ENCODE data around the gene NHLRC3.

The NHLRC3 gene, protein sequence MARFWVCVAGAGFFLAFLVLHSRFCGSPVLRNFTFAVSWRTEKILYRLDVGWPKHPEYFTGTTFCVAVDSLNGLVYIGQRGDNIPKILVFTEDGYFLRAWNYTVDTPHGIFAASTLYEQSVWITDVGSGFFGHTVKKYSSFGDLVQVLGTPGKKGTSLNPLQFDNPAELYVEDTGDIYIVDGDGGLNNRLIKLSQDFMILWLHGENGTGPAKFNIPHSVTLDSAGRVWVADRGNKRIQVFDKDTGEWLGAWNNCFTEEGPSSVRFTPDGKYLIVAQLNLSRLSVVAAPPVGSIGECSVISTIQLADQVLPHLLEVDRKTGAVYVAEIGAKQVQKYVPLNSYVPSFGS

DNA sequence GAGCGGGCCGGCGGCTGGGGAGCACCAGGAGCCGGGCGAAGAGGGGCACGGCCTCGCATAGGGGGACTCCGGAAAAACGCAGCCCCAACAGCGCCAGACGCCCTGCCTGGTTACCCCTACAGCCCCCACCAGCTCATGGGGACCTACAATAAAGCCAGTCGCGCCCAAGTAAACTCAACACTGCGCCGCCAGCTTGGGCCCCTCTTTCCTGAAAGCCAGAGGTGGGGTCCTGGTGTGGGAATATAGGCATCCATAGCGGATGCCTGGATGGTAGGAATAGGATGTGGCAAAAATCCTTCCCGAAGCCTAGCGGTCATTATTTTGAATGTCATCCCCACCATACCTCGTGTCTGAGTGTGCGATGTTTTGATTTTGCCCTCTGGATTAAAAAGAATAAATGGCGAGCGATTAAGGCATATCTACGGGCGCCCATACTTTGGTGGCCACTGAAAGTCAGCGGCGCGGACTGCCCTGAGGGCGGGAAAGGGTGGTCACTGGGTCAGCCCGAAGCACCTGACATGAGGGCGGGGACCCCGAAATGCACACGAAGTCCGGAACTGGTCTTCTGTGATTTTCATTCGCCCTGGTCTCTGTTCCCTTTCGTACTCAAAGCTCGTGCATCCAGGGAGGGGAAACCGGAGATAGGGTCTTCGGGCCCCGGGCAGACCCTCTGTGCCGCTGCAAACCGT is at the start of gene NHLRC3, which contains the start of gene PROSER1:
Gene NHLRC3, plus strand, starts transcription at position 577 of the 689 bp plus-strand sequence. CDS start 184 bp downstream, outside the sequence.
Gene PROSER1, minus strand, starts transcription at position 210 of the 689 bp plus-strand sequence. CDS start 847 bp downstream, outside the sequence.
- DNase-seq, result peak; percentile 90

DNA sequence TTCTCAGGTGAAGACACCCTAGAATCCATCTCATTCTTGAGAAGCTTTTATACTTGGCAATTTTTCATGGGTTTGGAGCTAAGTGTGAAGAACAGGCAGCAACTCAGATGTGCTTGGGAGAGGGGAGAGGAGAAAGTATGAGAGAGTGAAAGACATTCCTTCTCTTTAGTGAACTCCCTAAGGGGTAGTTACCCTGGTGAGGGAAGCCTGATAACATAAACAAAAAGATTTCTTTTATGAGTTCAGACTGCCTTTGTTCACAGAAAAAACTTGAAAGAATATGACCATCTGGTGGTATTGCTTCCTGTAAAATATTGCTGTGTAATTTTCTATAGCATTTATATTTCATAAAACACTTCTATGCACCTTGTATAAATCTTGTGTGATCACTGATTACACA is 47.6 kb upstream of the NHLRC3 start, which contains the start of gene STOML3:
Gene STOML3, minus strand, starts transcription at position 139 of the 400 bp plus-strand sequence. Its CDS starts 110 bp downstream, at position 29.
- no peak for DNase-seq

DNA sequence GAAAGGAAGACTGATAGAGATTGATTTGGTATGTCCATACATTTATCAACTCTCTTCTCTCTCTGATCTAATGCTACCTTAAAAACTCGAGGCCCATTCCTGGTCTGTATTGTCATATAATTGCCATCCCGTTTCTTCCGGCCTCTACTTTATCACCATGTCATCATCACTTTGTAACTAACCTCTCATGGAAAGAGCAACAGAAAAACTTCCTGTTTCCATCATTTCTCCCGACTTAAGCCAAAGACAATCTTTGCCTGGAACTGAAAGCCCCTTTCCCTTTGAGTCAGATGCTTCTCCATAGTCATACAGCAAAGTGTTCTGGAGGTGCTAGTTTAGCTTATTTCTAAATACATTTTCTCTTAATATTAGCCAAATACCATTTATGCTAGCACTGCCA is 44.9 kb upstream of the NHLRC3 start:
- no peak for DNase-seq

DNA sequence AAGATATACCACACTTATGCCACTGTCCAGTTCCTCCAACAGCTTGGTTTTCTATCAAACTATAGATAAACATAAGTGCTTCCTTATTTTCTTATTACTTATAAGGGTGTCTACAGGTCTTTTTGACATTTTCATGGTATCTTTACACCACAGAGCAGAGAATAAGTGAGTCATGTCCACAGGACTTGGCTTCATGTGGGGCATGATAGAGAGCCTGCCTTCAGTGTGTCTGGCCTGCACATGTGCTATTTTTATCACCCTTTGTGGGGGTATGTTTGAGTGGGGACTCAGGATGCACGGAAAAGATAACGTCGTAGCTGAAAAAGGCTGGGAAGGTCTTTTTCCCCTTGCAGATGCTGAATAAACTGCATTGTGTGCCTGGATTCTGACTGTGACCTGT is 39.5 kb upstream of the NHLRC3 start:
- no peak for DNase-seq

DNA sequence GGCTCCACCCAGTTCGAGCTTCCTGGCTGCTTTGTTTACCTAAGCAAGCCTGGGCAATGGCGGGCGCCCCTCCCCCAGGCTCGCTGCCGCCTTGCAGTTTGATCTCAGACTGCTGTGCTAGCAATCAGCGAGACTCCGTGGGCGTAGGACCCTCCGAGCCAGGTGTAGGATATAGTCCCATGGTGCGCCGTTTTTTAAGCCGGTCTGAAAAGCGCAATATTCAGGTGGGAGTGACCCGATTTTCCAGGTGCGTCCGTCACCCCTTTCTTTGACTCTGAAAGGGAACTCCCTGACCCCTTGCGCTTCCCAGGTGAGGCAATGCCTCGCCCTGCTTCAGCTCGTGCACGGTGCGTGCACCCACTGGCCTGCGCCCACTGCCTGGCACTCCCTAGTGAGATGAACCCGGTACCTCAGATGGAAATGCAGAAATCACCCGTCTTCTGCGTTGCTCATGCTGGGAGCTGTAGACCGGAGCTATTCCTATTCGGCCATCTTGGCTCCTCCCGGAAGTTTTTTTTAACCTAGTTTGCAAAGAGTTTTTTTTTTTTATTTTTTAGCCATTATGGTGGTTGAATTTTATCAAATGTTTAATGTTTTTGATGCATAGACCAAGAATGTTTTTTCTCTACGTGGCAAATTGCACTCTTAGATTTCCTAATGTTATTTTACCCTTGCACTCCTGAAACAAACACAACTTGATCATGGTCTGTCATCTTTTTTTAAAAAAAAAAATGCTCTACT is 31.7 kb upstream of the NHLRC3 start:
- peak; percentile 0 for DNase-seq

DNA sequence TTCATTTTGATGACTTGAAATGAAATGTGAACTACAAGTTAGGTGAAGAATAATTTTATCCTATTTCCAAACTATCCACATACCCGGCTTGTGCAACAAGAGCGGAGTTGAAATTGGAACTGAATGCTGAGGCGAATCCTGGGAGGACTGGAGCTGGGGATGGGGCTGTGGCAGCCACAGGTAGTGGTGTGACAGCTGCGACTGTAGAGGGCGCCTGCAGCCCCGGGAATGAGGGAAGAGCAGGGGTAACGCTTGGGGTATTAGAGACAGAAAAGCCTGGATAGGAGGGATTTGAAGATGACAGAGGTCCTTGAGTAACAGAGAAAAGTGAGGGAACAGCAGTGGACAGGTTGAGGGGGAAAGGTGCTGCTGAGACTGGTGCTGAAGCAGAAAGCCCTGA is 25.6 kb upstream of the NHLRC3 start:
- DNase-seq, result no peak

DNA sequence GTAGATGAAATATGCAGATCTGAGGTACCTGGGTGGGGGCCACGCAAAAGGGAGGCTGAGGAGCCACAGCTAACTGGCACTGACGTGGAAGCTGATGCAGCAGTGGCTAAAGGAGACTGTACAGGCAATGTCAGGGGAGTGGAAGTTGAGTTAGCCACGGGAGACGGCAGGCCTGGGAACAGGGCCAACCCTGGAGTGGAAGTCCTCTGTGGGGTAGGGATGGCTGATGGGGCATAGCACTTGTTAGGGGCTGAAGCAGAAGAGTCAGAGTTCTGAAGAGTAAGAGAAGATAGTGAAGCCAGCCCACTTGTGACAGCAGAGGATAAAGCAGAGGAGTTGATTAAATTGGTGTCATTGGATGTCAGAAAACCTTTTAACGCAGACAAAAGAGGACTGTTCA is 24.8 kb upstream of the NHLRC3 start:
- DNase-seq, result no peak

DNA sequence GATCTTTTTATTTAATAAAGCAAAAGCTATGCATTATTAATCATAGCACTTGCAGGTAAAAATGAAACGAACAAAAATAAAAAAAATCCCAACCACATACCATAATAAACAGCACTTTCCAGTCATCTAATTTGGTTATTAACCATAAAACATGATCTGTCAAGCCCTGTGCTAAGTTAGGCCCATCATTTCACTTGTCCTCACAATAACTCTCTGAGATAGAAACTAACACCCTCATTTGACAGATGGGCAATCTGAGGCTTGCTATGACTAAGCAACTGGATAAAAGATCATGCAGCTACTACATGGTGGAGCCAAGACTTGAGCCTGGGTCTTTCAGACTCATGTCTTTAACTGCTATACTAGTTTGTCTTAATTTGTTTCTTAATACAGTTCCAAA is 22.2 kb upstream of the NHLRC3 start:
- no peak for DNase-seq

DNA sequence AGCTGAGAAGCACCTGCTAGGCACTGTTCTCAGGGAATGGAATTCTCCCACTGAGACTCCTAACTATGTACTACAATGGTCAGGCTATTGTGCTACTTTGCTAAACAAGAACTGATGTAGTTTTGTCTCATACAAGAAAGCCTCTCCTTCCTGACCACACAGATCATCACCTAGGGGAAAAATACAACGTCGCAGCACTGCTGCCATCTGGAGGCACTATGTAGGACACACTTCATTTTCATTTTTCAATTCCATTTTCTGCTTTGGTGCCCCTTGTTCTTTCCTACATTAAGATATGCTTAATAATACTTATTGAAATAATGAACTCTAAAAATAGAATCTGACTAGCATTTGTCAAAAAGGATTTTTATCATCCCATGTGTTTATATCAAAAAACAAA is 21.5 kb upstream of the NHLRC3 start:
- peak; percentile 9 for DNase-seq

DNA sequence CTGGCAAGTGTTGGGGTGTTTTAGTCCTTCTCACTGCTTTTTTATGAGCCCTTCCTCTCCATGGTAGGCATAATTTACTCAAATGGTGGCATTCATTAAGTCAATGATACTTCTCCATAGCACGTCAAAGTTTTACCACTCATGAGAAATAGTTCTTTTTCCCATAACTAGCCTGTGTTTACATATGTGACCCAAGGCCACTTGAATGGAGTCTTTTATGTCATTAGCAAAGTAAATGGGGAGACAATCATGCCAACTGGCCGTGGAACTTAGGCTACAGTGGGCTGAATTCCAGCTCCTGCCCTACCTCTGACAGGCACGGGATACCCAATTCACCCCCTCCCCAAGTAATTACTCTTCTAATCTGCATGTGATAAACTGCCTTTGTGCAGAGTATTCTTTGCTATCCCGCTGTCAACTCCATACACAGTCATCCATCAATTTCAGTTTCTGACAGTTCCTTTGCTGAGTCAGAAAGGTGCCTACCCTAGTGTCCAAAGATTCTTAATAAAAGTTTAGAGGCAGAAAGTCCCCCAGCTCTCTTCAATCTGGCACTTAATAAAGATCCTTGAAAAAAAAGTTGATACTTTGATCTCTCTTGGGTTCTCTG is 17.3 kb upstream of the NHLRC3 start:
- peak; percentile 50 for DNase-seq

DNA sequence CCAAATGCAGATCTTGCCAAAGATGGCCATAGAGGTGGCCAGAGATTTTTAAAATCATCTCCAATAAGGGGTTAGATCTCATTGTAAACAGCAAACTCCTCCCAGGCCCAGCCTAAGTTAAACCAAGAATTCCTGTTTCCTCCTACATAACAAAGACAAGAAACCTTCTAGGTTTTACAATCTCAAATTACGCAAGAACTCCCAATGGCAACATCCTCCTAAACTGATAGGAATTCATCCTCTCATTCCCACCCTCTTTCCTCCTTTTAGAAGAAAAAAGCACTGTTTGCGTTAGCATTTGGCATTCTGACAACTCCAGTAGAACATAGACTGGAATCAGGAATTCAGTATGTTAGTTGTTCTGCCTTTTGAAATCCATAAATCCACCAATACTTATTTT is 14.9 kb upstream of the NHLRC3 start:
- DNase-seq, result no peak

DNA sequence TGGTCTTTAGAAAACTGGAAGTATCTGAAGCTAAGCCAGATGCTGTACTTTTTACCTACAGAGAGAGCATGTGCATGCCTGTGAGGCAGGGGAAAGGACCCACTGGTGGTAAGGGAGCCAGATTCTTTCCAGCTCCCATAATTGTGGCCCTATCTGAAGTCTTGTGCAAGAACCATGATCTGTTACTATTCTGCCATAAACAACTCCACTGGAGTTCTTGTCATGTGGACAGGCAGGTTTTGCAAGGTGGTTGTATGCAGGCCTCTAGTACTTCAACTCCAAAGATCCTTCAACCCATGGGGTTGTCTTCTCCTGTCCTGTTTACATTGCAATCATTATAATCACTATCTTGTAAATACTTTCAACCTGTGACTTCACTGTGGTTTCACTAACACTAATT is 14.5 kb upstream of the NHLRC3 start:
- DNase-seq, result no peak

DNA sequence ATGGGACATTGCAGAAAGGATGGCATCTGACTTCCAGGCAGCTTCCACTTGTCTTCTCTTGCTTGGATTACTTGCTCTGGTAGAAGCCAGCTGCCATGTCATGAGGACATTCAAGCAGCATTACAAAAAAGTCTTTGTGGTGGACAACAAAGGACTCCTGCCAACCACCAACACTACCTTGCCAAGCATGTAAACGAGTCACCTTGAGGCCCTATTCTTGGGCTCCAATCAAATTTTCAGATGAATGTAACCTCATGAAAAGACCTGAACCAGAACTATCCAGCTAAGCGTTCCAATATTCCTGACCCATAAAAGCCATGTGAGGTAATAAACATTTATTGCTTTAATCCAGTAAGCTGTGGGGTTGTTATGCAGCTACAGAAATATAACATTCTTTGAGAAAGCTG is 12.8 kb upstream of the NHLRC3 start:
- no peak for DNase-seq

DNA sequence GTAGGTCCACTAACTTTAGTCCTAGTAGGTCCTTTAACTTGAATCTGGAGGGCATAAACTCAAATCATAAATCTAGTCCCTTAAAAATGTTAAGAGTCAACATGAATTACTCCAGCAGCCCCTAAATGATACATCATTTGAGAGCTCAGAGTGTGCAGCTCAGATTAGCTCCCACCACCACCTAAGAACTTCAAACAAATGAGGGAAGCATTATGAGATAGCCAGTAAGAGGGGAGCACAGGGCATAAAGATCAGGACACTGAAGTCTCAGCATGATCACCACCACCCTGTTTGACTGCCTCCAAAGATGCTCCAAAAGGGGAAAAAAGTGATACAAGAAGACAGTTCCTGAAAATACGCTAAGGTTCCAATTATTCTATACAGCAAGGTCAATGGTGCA is 6.1 kb upstream of the NHLRC3 start:
- no peak for DNase-seq

DNA sequence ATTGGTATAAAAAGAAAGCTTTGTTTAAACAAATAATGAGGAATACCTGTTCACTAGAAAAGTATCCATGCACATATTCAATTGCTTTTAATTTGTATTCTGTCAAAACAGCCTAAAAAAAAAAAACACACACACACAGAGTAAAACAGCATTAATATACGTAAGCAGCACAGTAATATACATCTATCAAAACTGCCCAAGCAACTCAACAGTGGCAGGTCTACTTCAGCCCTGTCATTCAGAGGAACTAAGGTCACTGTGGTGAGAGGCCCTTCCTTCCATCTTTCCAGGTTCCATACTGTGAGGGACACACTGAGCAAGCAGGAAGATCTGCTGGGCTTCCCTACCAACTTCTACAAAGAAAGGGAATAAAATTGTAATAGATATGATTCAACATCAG is 4.2 kb upstream of the NHLRC3 start:
- DNase-seq, result no peak

DNA sequence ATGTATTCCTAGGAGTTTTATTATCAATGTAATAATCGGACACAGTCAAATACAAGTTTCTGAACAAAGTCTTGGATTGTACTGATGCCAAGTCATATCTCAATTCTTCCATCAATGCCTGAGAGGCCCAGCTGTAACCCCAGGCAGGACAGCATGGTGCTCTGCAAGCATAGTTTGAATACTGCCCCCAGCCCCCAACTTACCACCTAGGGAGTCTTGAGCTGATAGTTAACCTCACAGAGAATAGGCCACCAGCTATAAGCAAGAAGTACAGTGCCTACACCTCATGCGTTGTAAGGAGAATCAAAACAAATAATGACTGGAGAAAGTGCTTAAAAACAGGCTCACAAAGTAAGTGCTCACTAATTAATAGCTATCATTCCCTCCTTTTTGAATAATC is 3.1 kb upstream of the NHLRC3 start:
- no peak for DNase-seq

DNA sequence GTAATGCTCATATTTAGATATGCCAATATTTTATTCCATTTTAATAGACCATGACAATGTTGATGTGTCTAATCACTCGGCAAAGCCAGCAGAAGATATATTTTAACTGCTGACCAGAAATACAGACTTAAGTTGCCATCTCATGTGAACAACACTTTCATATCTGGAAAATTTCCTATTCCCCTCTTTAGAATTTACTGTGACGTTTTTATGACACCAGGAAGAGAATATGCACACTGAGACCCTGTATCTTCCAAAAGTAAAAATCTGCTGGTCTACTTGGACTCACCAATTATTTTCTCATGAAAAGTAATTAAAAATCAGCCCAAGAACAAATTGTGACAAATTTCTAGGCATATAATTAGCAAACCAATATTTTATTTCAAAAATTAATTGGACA is 2.5 kb upstream of the NHLRC3 start:
- DNase-seq, result no peak

DNA sequence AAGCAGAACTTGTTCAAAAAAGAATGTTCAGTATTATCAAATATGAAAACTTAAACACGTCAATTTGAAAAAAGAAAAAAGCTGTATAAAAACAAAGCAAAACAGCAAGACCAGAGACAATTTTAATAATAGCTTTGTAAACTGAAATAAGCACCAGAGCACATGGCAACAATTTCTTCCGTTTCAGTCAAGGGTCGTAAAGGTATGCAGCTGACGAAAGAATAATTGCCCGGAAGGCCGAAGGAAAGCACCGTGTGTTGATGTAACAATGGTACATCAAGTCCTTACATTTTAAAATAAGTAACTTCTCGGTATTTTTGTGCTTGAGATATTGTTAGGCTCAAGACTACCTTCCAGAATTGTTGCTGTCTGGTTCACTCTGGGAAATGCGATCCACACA is 2.0 kb upstream of the NHLRC3 start:
- DNase-seq, result peak; percentile 2

DNA sequence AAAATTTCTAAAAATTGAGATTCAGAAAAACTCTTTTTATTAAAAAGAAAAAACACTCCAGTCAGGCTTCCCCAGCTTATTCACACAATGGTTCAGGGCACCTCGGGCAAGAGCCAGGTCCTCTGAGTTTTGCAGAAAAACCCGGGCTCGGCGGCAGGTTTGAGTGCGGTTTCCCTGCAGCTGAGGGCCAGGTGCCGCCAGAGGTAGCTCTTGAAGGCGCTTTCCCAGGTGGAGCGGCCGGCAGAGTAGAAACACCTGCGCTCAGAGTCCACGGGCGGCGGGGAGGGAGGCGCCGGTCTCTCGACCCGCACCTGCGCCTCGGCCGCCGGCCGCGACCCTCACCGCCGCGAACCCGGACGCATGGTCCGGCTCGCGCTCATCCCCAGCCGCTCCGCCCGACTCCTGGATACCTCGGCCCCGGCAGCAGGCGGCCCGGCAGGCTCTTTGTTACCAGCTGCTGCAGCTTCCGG is 811 bp upstream of the NHLRC3 start:
- DNase-seq, result peak; percentile 70

DNA sequence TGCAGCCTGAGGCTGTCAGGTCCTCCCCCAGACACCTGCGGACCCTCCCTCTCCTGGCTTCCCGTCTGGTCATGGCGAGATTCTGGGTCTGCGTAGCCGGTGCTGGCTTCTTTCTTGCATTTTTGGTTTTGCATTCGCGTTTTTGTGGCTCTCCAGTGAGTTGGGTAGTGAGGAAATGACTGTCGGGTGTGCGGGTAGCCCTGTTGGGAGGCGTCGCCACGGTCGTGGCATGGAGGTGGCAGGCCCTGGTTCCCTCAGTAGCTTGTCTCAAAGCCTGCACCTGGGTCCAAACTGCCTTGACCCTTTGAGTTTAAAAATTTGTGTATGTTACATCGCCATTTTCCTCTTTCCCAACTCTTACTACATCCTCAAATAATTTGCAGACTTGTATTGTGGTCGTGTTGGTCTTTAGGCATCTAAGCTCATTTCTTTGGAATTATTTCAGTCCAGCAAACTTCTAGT is 344 bp downstream of the NHLRC3 start:
- peak; percentile 44 for DNase-seq

DNA sequence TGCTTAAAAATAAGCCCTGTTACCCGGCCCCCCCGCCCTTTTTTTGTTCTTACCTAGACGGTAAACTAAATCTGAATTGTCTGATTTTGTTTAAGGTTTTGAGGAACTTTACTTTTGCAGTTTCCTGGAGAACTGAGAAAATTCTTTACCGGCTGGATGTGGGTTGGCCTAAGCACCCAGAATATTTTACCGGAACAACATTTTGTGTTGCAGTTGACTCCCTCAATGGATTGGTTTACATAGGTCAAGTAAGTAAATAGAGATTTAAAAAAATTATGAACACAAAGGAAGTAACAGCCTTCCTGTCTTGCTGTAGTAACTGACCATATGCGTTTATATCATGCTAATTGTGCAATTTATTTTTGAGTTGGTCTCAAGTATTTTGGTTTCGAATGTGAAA is 785 bp downstream of the NHLRC3 start:
- DNase-seq, result no peak

DNA sequence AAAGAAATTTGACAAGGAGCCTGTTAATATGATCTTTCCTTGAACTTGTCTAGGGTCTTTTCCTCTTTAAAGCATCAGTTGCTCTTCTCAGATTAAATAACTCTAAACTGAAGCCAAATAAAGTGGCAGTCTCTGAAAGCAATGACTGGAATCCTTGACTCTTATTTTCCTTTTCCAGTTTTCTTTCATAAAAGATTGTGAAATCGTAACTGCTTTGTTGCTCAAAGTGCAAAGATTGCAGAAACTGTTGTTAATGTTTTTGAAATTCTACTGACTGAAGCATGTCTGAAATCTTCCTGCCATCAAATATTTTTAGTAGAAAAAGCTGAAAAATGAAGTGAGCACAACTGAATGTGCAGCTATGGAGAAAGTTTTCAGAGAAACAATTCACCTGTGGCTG is 1.9 kb downstream of the NHLRC3 start:
- DNase-seq, result no peak

DNA sequence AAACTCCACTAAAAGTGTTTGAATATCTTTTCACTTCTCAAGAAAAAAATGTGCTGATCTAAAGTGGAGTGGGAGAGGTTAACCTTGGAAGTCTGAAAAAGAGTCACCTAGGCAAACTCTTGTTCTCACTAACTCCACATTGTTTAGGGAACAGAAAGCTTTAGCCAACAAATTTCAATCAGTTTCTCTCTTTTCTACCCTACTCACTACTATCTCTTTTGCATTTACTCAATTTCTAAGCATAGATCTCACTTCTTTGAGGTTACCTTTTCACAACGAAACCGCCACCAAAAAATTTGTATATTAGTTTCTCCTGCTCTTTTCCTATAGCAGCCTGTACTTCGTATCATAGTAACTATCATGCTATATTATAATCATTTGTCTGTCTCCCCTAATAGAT is 6.3 kb downstream of the NHLRC3 start:
- DNase-seq, result no peak
